Colonic mucosa (tissue), 4 donors: ENCODE measurements around the gene DESI2. TPM values are rescaled to one million over a fixed set of nuclear protein-coding genes. Genes with fewer than 3 reads are reported as not detected.
"Not testable (repeated sequence)": the region's sequence is repeated elsewhere in the genome, so short reads cannot be mapped to it uniquely, and the experiment has no call there.

Source experiments
- DNase-seq: peaks from one replicate; pipeline ENCODE4 v3.0.0-alpha.2; 2020
- H3K27ac ChIP-seq: fragments of 200-600 bp; one replicate; pipeline ENCODE4 v1.8.0; 2021
- H3K27me3 ChIP-seq: fragments of 200-600 bp; one replicate; pipeline ENCODE4 v1.8.0; 2021
- H3K36me3 ChIP-seq: fragments of 200-600 bp; one replicate; pipeline ENCODE4 v1.8.0; 2021
- H3K4me1 ChIP-seq: fragments of 200-600 bp; one replicate; pipeline ENCODE4 v1.8.0; 2021; ENCODE audit warnings: mild to moderate bottlenecking
- H3K4me3 ChIP-seq: fragments of 200-600 bp; one replicate; pipeline ENCODE4 v1.8.0; 2021
- H3K9ac ChIP-seq, 2 donors: one replicate each; pipeline ENCODE4 v1.7.0; 2013; ENCODE audit warnings: control low read depth in 2 of 2, low read depth in 2 of 2, low read length in 2 of 2
- H3K9me3 ChIP-seq: fragments of 200-600 bp; one replicate; pipeline ENCODE4 v1.8.0; 2021
- CTCF ChIP-seq: fragments of 200-600 bp; IDR thresholded peaks from one replicate; pipeline ENCODE4 v1.8.0; 2022; ENCODE audit warnings: antibody characterized with exemption, mild to moderate bottlenecking
- intact Hi-C: fragments of 100-400 bp; cut with DNase I; formaldehyde crosslinking; loops from one replicate; pipeline ENCODE4 v1.14.1; 2022
- total RNA-seq, 2 donors: library from RNA; stranded (reverse); fragmentation: NEBNext Ultra II Directional in 1 of 2; extraction: Animal tissue kit (Norgen Biotek cat#: 25700) in 1 of 2; gene quantifications; one replicate each; pipeline ENCODE4 v1.2.1, GENCODE V29; 2021
- donor health status: healthy.
- donor health status: DM: no; HTN: no; CAD: no.
- donor health status: DM: no; HTN: no; CAD: no.

Gene DESI2
- total RNA-seq, 2 donors from 2014 or later, result 34.5 to 57.4 TPM

DNA sequence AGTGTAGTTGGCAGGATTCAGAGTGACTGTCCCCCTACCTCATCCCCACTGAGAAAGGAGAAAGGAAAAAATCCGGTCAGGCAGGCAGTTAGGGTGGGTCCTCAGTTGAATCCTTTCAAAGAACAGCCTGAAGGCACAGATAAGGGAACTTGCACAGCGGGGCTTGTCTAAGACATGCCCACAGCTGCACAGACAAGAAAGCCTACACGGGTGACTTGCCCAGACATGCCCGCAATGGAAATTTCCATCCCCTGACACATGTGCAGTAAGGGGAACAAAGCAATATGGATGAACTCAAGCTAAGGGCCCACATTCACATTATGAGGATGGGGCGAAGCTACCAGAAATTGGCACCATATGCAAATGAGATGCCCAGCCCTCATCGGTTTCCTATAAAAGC is 82.5 kb downstream of the DESI2 start:
- Histone ChIP-seq H3K9ac (no peak overlapping the region), H3K27ac (no peak overlapping the region), H3K4me1 (no peaks in the 10 kb centered on the region), H3K36me3 (no peaks in the 10 kb centered on the region), H3K27me3 (no peaks in the 10 kb centered on the region), H3K9me3 (no peaks in the 10 kb centered on the region), H3K4me3 (no peak overlapping the region)
- TF ChIP-seq CTCF, result no peak
- no peak for DNase-seq
- intact Hi-C loops, result no loop called here

DNA sequence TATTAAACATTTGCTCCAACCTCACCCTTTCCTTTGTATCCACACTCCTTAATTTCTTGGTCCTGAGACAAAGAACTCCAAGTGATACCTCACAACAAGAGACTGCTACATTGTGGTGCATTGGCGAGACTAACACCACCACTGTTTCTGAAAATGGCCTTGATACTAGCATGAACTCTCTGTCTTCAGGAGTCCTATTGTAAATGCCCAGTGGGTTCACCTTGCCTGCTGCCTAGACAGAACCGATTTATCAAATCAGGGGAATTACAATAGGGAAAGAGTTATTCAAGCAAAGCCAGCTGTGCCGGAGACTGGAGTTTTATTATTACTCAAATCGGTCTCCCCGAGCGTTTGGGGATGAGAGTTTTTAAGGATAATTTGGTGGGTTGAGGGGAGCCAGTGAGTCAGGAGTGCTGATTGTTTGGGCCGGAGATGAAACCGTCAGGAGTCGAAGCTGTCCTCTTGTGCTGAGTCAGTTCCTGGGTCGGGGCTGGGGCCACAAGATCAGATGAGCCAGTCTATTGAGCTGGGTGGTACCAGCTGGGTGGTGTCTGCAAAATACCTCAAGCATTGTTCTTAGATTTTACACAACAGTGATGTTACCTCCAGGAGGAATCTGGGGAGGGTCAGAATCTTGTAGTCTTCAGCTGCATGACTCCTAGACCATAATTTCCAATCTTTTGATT is 83.1 kb downstream of the DESI2 start:
- Histone ChIP-seq H3K4me3 (no peak overlapping the region), H3K27me3 (no peaks in the 10 kb centered on the region), H3K9ac (no peak overlapping the region), H3K4me1 (no peaks in the 10 kb centered on the region), H3K27ac (no peak overlapping the region), H3K36me3 (no peaks in the 10 kb centered on the region), H3K9me3 (no peaks in the 10 kb centered on the region)
- TF ChIP-seq CTCF, result no peak
- no peak for DNase-seq
- intact Hi-C loops, result no loop called here

DNA sequence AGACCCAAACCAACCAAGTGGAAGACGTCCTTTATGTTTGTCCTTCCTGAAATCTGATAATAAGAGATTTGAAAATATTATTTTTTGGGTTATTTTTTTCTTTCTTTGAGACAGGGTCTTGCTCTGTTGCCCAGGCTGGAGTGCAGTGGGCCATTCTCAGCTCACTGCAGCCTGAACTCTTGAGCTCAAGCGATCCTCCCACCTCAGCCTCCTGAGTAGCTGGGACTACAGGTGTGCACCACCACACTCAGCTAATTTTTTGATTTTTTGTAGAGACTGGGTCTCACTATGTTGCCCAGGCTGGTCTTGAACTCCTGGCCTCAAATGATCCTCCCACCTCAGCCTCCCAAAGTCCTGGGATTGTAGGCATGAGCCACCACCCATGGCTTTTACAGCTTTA is 86.2 kb downstream of the DESI2 start:
- H3K9ac ChIP-seq, intact Hi-C loops, H3K27me3 ChIP-seq, H3K9me3 ChIP-seq, H3K4me3 ChIP-seq, H3K36me3 ChIP-seq, H3K27ac ChIP-seq, DNase-seq, H3K4me1 ChIP-seq: not testable (repeated sequence)

DNA sequence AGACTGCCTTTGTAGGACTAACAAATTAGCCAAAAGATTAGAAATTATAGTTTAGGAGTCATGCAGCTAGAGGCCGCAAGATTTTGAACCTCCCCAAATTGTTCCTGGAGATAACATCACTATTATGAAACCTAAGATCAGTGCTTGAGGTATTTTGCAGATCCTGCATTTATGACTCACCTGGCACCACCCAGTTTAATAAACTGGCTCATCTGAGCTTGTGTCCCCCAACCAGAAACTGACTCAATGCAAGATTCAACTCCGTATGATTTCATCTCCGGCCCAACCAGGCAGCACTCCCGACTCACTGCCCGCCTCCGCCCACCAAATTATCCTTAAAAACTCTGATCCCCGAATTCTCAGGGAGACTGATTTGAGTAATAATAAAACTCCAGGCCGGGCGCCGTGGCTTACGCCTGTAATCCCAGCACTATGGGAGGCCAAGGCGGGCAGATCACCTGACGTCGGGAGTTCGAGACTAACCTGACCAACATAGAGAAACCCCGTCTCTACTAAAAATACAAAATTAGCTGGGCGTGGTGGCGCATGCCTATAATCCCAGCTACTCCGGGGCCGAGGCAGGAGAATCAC is 87.2 kb downstream of the DESI2 start:
- DNase-seq, intact Hi-C loops, H3K9me3 ChIP-seq, H3K27me3 ChIP-seq, H3K9ac ChIP-seq, H3K36me3 ChIP-seq, H3K27ac ChIP-seq, H3K4me1 ChIP-seq, H3K4me3 ChIP-seq: not testable (repeated sequence)

GRCh38 chr1:244741692-244742091 is 88.8 kb downstream of the DESI2 start:
- Histone ChIP-seq H3K27ac (no peak overlapping the region), H3K9me3 (no peaks in the 10 kb centered on the region), H3K9ac (no peak overlapping the region), H3K27me3 (no peaks in the 10 kb centered on the region), H3K4me3 (no peak overlapping the region), H3K4me1 (no peaks in the 10 kb centered on the region), H3K36me3 (no peaks in the 10 kb centered on the region)
- no peak for DNase-seq
- intact Hi-C loops, result no loop called here
- no peak for TF ChIP-seq CTCF

GRCh38 chr1:244749230-244750016 is 96.5 kb downstream of the DESI2 start:
- DNase-seq, result no peak
- H3K9ac ChIP-seq, result no peak overlapping the region
- no peaks in the 10 kb centered on the region for H3K4me1 ChIP-seq
- intact Hi-C loops, result no loop called here
- no peak overlapping the region for H3K4me3 ChIP-seq
- no peak for TF ChIP-seq CTCF
- no peaks in the 10 kb centered on the region for H3K9me3 ChIP-seq
- no peak overlapping the region for H3K27ac ChIP-seq
- H3K27me3 ChIP-seq, result no peaks in the 10 kb centered on the region
- H3K36me3 ChIP-seq, result no peaks in the 10 kb centered on the region
